Skin epidermis (tissue), 12 donors: ENCODE measurements around the gene ADGRG1.

ENCODE experiments used
- H3K27ac ChIP-seq, 21 experiments: fragments of 200-600 bp; sonication (generic) in 11 of 21; one replicate each; pipeline ENCODE4 v1.5.0; 2020; ENCODE audit warnings: mild to moderate bottlenecking in 3 of 21, inconsistent platforms in 2 of 21, moderate library complexity in 2 of 21
- H3K4me3 ChIP-seq, 7 experiments: fragments of 200-600 bp; sonication (generic) in 2 of 7; one replicate each; pipeline ENCODE4 v1.5.0; 2020; ENCODE audit warnings: inconsistent platforms in 2 of 7, mild to moderate bottlenecking in 2 of 7, moderate library complexity in 1 of 7

The ADGRG1 gene

GRCh38 chr16:57630407-57630797 lies 2.0 kb downstream of the ADGRG1 start:
- peak overlapping the region in 13 of 21 experiments; percentile 9 to 96 (median 64) for H3K27ac ChIP-seq
- H3K4me3 ChIP-seq, result peak overlapping the region in 6 of 7 experiments; percentile 6 to 39 (median 20)

- H3K4me3 ChIP-seq, result peak overlapping the region in 3 of 7 experiments; percentile 6 to 28 (median 13)
- peak overlapping the region in 10 of 21 experiments; percentile 6 to 96 (median 58) for H3K27ac ChIP-seq
Observed at GRCh38 chr16:57630931-57631845, 2.8 kb downstream of the ADGRG1 start.

GRCh38 chr16:57632568-57632967 lies 4.1 kb downstream of the ADGRG1 start:
- Histone ChIP-seq H3K27ac (peak overlapping the region in 5 of 21 experiments; percentile 7 to 85 (median 35)), H3K4me3 (no peak overlapping the region)

GRCh38 chr16:57633383-57634064 lies 5.1 kb downstream of the ADGRG1 start:
- Histone ChIP-seq H3K4me3 (no peak overlapping the region), H3K27ac (peak overlapping the region in 9 of 21 experiments; percentile 4 to 85 (median 16))

- H3K4me3 ChIP-seq, result no peak overlapping the region
- peak overlapping the region in 9 of 21 experiments; percentile 4 to 76 (median 16) for H3K27ac ChIP-seq
Observed at GRCh38 chr16:57634171-57634570, 5.7 kb downstream of the ADGRG1 start.

GRCh38 chr16:57635266-57636097 lies 7.1 kb downstream of the ADGRG1 start:
- H3K4me3 ChIP-seq, result no peak overlapping the region
- H3K27ac ChIP-seq, result peak overlapping the region in 8 of 21 experiments; percentile 7 to 76 (median 41)

GRCh38 chr16:57636184-57636583 lies 7.8 kb downstream of the ADGRG1 start:
- H3K27ac ChIP-seq, result peak overlapping the region in 10 of 21 experiments; percentile 7 to 76 (median 36)
- H3K4me3 ChIP-seq, result no peak overlapping the region

- Histone ChIP-seq H3K27ac (peak overlapping the region in 13 of 21 experiments; percentile 3 to 76 (median 30)), H3K4me3 (no peak overlapping the region)
Observed at GRCh38 chr16:57637020-57637419, 8.6 kb downstream of the ADGRG1 start.

- peak overlapping the region in 12 of 21 experiments; percentile 3 to 76 (median 40) for H3K27ac ChIP-seq
- H3K4me3 ChIP-seq, result no peak overlapping the region
Observed at GRCh38 chr16:57637424-57637823, 9.0 kb downstream of the ADGRG1 start.

- Histone ChIP-seq H3K4me3 (no peak overlapping the region), H3K27ac (peak overlapping the region in 11 of 21 experiments; percentile 6 to 76 (median 40))
Observed at GRCh38 chr16:57637965-57638364, 9.5 kb downstream of the ADGRG1 start.

GRCh38 chr16:57638381-57638780 lies 10.0 kb downstream of the ADGRG1 start:
- Histone ChIP-seq H3K4me3 (no peak overlapping the region), H3K27ac (peak overlapping the region in 7 of 21 experiments; percentile 30 to 76 (median 41))

GRCh38 chr16:57639172-57639887 lies 10.9 kb downstream of the ADGRG1 start:
- peak overlapping the region in 5 of 21 experiments; percentile 28 to 76 (median 32) for H3K27ac ChIP-seq
- H3K4me3 ChIP-seq, result no peak overlapping the region

GRCh38 chr16:57640185-57640584 lies 11.8 kb downstream of the ADGRG1 start:
- peak overlapping the region in 1 of 21 experiments; percentile 51 for H3K27ac ChIP-seq
- H3K4me3 ChIP-seq, result no peak overlapping the region

GRCh38 chr16:57640612-57641011 lies 12.2 kb downstream of the ADGRG1 start:
- Histone ChIP-seq H3K4me3 (no peak overlapping the region), H3K27ac (peak overlapping the region in 4 of 21 experiments; percentile 4 to 51 (median 32))

- peak overlapping the region in 10 of 21 experiments; percentile 16 to 75 (median 58) for H3K27ac ChIP-seq
- no peak overlapping the region for H3K4me3 ChIP-seq
Observed at GRCh38 chr16:57642160-57643135, 14.0 kb downstream of the ADGRG1 start.

- Histone ChIP-seq H3K27ac (peak overlapping the region in 11 of 21 experiments; percentile 17 to 75 (median 53)), H3K4me3 (no peak overlapping the region)
Observed at GRCh38 chr16:57643147-57643874, 14.9 kb downstream of the ADGRG1 start.

GRCh38 chr16:57643910-57644309 lies 15.5 kb downstream of the ADGRG1 start:
- H3K4me3 ChIP-seq, result no peak overlapping the region
- H3K27ac ChIP-seq, result peak overlapping the region in 3 of 21 experiments; percentile 62 to 75 (median 65)
